HG03439 (cell line): ENCODE data around the gene SQOR.

Source experiments
- ATAC-seq: cut with Tn5 transposase; IDR thresholded peaks from one replicate; pipeline ENCODE4 v1.9.1; 2021; ENCODE audit warnings: mild to moderate bottlenecking, moderate library complexity; ENCODE audit not compliant: unreplicated experiment

The SQOR gene

DNA sequence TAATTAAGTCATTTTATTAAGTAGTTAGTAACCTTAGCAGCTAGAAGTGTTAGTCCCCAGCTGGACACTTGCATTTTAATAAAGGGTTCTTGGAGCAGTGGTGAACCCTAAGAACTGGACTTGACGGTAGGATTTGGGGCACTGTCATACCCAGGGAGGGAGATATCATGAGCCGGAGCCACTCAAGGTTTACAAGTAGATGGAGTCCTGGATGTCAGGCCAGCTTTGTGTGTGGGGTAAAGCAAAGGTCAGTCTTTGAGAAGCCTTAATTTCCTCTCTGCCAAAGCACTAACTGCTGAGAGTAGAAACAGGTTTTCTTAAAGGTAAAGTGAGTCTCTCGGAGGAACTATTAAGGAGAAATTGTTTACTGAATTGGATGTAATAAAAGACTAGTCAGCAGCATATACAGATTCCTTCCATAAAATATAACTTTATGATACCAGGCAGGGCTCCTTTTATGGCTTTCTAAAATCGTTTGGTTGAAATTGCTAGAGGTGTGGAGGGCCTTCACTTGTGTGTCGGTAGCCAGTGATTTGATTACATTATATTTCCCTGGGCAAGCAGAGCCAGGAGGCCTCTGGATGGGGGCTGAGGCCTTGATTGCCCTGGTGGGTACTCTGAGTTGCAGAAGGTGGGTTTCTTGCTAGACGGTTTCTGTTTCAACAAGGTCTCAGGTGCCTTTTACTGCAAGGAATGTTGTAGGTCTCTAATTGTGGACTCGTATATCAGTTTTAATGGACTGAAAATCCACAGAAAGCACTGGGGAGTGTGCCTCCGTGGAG lies 23.1 kb downstream of the SQOR start:
- no peak for ATAC-seq

GRCh38 chr15:45660231-45660979 lies 25.6 kb downstream of the SQOR start:
- no peak for ATAC-seq

DNA sequence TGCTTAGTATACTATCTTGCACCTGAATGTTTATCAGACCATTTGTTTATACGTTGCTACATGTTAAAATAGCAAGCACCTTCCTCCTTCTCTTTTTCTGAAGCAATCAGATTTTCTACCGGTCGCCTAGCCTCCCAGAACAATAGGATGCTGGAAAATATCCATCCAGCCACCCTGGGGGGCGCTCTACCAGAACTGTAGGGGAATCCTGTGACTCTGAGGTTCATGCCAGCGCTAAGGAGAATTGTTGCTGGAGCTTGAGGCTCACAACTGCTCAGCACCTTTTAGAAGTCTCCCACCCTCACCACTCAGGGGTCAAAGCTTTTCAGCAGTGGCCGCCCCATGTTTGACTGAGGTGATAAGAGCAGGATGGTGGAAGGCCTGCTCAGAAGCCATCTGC lies 27.5 kb downstream of the SQOR start:
- ATAC-seq: no peak

GRCh38 chr15:45664451-45664850 lies 29.6 kb downstream of the SQOR start:
- ATAC-seq: no peak

DNA sequence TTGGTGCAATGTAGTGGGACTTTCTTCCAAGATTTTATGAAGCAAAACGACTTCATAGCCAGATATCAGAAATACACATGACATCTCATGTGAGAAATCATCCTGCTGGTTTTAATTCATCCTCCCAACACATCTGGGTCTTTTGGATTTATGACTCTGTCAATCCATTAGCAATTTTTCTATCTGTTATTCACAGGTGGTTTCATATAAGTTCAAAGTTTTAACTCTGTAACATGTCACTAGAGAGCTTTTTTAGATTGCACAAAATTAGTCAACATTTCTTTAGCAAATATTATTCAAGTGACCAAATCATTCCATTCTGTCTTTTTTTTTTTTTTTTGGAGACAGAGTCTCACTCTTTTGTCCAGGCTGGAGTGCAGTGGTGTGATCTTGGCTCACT lies 30.4 kb downstream of the SQOR start:
- no peak for ATAC-seq

DNA sequence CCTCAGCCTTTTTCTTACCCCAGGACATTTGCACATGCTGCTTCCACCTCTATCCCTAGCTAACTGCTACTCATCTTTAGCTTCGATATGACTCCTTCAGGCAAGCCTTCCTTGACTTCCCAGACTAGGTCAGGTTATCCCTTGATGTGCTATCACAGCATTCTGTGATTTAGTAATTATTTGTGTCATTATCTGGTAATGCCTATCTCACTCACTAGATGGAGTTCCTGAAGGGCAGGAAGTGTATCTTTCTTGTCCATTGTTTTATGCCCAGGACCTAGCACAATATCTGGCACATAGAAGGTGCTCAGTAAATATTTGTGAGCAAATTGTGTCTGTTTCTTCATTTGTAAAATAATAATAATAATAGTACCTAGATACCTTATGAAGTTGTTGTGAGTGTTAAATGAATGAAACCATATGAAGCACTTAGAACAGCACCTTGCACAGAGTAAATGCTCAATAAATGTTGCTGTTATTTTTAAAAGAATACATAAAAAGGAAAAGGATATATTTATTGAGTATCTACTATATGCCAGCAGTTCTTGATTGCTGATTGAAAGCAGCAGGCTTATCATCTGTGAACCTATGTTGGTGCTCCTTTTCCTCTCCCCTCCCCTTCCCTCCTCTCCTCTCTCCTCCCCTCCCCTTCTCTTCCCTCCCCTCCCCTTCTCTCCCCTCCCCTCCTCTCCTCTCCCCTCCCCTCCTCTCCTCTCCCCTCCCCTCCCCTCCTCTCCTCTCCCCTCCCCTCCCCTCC lies 31.5 kb downstream of the SQOR start:
- ATAC-seq: no peak

DNA sequence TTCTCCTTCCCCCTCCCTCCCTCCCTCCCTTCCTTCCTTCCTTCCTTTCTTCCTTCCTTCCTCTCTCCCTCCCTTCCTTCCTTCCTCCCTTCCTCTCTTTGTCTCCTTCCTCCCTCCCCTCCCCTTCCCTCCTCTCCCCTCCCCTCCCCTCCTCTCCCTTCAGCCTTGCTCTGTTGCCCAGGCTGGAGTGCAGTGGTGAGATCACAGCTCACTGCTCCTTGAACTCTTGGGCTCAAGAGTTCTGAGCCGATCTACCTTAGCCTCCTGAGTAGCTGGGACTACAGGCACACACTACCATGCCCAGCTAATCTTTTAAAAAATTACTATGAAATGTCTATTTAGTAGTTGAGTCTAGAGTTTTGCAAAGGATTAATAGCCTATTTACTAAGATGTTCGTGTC lies 32.2 kb downstream of the SQOR start:
- no peak for ATAC-seq

DNA sequence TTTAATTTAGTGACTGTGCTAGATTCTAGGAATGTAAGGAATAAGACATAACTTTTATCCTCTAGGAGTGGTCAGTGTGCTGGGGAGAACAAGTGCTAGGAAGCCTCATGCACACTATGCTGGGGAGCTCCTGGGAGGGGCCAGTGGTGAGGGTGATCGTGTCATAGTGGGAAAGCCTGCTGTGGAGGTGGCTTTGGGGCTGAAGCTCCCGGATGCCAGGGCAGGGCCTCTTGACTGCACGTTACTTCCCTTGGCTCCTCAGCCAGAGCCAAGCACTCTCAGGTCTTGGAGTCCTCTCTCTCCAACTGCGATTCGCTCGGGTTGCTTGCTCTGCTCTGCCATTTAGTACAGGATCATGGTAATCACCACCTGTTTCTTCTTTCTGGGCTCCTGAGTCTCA lies 33.6 kb downstream of the SQOR start:
- ATAC-seq: no peak

DNA sequence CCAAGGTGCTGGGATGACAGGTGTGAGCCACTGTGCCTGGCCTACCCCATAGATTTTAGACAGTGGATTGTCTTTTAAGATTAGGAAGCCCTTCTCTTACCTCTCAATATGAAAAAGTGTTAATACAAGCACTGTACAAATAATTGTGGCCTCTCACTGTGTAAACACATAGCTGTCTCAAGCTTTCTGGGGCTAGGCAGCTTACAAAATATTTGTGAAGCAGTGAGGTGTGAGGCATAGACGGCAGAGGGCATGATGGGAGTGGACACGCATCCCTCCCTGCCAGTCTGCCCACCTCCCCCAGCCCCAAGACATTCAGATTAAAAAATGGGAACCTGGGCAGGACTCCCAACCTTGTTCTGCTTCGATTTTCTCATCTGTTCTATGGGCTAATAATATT lies 34.6 kb downstream of the SQOR start:
- ATAC-seq: no peak

DNA sequence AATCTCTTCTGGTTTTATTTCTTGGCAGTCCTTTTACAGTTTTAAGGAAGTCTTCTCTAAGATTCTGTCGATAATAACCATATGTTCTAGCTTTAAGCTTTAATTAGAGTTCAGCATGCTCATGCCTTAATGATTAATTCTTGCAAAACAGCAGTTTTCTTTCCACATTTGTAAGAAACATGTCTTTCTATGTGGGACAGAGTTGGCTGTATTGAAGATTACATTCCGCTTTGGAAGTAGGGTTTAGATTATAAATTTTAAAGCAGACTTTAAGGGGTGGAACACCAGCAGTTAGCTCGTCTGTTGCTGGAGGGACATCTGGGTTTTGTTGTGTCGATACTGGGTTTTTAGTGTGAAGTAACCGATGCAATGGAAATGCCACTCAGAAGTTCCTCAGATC lies 35.3 kb downstream of the SQOR start:
- no peak for ATAC-seq

DNA sequence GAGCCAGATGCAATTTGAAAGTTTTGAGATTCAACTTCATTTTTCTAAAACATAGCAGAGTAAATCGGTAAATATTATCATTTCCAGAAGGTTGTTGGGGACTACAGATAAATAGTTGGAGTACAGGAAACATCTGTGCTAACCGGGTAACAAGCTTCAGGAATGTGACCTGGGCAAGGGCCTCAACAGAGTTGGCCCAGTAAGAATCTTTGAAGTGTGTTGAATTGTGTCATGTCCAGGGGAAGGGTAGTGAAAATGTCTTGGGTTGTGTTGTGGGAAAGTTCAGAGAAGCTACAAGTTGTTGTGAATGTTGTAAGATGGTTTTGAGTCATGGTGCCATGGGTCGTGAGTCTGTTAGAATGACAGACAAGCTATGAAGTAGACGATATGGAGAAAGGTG lies 35.7 kb downstream of the SQOR start:
- ATAC-seq: no peak

- ATAC-seq: no peak
These were observed 39.8 kb downstream of the SQOR start for GRCh38 chr15:45674677-45675076.

- no peak for ATAC-seq
These were observed 43.0 kb downstream of the SQOR start for GRCh38 chr15:45677797-45678196.

GRCh38 chr15:45678459-45679178 lies 43.8 kb downstream of the SQOR start:
- no peak for ATAC-seq

- ATAC-seq: no peak
These were observed 49.7 kb downstream of the SQOR start for GRCh38 chr15:45684533-45684932.

DNA sequence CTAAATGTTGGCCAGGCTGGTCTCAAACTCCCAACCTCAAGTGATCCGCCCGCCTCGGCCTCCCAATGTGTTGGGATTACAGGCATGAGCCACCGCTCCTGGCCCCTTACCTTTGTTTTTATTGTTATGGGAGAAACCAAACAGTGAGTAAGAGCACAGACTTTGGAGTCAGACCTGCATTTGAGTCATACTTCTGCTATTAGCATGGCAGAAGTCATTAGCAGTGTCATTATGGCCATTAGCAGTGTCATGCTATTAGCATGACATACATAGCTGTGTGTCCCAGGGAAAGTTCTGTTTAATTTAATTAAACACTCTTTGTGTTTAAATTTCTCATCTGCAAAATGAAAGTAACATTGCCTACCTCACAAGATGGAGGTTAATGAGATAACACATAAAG lies 54.8 kb downstream of the SQOR start:
- no peak for ATAC-seq

GRCh38 chr15:45690581-45691260 lies 55.9 kb downstream of the SQOR start:
- no peak for ATAC-seq

DNA sequence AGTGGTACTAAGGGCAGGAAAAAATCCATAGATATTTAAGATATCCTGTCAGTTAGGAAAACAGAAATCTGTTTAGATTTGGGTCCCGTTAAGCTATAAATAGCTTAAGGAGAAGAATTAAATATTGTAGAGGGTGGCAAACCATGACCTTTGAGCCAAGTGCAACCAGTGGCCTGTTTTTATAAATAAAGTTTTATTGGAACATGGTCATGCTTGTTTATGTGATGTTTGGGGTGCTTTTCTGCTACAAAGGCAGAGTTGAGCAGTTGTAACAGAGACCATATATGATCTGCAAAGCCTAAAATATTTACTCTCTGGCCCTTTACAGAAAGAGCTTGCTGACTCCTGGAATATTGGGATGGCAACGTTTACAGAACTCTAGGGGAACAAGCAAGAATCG lies 66.3 kb downstream of the SQOR start:
- ATAC-seq: no peak

- ATAC-seq: no peak
These were observed 67.2 kb downstream of the SQOR start for GRCh38 chr15:45702041-45702440.

DNA sequence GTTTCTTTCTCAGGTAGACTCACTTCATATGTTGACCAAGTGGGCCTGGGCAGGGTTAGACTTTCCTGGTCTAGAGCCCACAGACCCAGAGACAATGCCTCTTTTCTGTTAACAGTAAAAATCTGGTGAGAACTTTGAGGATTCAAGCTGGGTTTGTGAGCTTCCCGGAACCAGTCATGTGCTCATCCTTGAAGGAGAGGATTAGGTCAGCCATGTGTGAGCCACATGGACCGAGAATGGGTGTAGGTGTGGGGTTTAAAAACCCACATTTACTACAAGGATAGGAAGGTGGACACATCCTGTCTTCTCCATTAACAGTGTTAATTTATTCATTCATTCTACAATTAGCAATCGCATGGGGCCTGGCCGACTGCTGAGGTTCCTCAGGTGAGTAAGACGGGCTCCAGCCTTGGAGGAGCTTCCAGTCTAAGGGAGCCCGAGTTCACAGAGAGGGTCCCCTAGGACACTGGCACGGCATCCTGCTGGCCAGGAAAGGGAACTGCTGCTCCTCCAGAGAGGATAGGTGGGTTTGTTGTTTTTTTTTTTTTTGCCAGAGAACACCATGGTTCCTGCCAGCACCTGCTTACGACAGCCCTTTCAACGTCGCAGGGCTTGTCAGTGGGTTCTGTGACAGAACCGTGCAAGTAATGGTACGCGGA lies 69.0 kb downstream of the SQOR start:
- ATAC-seq: no peak
